ENCODE measurements around the gene SPACA6.
"Not testable (repeated sequence)": the region's sequence is repeated elsewhere in the genome, so short reads cannot be mapped to it uniquely, and the experiment has no call there.

Gene SPACA6

DNA sequence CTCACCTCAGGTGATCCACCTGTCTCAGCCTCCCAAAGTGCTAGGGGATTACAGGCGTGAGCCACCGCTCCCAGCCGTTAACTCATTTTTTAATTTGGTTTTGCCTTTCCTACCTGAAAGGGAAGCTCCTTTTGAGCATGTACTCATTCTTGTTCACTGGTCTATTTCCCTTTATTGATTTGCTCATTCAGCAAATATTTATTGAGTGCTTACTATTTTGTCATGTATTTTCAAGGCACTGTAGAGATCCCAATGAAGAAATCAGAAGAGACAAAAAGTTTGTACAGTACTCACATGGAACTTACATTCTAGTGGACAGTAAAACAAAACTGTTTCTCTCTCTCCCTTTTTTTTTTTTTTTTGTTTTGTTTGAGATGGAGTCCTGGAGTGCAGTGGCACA is 13.8 kb downstream of the SPACA6 start:
- no peak for DNase-seq

GRCh38 chr19:51708811-51709210 is 15.7 kb downstream of the SPACA6 start:
- no peak for DNase-seq

- no peak for DNase-seq
These were observed 16.4 kb downstream of the SPACA6 start for GRCh38 chr19:51709575-51709974.

GRCh38 chr19:51710163-51710562 is 17.0 kb downstream of the SPACA6 start:
- DNase-seq, result no peak

DNA sequence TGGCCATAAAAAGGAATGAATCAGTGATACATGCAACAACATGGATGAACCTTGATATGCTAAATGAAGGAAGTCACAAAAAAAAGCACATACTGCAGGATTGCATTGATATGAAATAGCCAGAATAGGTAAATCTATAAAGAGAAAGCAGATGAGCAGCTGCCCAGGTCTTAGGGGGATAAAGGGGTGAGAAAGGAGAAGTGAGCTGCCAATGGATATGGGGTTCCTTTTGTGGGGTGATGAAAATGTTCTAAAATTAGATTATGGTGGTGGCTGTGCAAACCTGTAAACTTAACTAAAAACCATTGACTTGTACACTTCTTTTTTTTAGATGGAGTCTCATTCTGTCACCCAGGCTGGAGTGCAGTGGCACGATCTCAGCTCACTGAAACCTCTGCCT is 18.6 kb downstream of the SPACA6 start:
- DNase-seq, result no peak

DNA sequence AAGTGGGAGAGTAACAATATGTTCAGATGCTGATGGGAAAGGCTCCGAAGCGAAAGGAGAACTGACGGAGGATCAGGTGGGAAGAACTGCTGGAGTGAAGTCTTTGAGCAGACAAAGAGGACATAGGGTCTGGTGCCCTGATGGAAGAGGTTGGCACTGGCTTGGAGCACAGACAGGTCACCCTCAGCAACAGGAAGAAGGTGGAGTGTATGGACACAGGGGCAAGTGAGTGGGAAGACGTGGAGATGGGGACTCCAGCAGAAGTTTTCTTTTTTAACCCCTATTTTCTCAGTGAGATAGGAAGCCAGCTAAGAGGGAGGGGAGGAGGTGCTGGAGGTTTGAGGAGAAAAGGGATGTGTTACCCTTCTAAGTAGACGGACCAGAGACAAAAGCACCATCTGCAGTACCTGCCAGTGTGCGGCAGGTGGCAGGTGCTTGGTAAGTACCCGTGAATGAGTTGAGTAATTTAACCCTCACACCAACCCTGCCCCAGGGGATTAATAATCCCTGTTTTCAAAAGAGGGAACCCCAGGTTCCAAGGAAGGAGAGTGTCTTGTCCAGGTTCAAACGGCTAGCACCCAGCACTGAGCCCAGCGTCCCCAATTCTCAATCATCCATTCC is 19.4 kb downstream of the SPACA6 start:
- DNase-seq, result no peak

DNA sequence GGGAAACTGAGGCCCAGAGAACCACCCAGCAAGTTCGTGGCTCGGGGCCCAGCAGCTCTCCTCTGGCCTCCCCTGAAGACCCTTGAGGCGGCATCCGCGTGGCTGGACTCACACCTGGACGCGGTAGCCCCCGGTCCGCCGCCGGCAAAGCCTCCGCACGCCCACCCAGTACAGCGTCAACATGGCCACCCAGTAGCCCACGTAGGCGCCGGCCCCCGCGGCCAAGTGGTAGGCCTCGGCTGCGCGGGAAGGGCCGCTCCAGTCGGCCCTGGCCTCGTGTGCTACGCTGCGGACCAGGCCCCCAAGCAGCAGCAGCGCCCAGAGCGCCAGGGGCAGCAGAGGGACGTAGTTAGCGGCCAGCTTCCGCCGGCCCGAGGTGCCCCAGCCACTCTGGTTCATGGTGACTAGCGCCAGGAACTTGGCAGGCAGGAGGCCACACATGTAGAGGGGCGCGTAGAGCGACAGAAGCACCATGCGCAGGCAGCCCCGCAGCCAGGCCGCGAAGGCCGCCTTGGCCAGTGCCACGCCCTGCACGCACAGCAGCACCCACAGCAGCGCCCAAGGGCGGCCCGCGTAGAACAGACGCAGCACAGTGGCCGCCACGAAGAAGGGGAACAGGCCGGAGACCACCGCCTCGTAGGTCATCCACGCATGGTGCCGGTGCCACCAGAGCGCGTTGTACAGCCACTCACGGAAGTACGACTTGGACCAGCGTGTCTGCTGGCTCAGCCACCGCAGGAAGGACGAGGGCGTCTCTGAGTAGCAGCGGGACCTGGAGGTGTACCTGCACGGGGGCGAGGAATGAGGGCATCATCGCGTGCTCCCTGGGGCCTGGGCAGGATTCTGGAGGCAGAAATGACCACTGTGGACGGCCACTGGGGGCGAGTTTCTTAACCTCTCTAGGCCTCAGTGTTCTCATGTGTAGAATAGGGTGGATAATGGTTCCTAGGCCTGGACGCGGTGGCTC is 20.5 kb downstream of the SPACA6 start:
- DNase-seq, result no peak

DNA sequence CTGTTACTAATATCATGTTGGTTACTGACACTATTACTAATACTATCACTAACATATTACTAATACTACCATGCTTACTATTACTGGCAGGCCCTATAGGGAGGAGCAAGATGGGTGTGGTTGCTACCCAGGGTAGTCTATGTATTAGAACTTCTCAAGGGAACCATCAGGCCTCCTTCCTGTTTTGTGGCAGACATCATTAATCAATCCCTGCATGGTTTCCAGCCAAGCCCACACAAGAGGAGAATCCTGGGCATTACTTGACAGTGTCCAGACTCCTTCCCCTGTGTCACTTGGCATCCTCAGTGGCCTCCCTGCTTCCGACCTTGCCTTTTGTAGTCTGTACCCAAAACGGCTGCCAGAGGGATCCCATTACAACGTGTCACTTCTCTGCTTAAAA is 21.7 kb downstream of the SPACA6 start:
- no peak for DNase-seq

DNA sequence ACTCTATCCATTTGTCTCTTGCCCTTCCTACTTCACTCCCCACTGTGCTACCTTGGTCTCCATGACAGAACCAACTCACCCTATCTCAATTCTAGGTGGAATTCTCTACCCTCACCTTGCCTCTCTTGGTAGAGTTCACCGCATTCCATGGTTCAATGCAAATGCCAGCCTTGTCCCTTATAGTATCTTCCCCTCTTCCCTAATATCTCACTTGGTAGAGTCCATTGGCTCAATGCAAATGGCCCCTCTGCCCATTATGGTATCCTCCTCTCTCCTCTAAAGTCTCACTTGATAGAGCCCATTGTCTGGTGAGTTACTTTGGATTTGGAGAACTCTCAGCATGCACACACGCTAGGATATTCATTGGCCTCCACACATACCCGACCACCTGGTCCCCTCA is 22.7 kb downstream of the SPACA6 start:
- DNase-seq, result no peak

- no peak for DNase-seq
These were observed 23.8 kb downstream of the SPACA6 start for GRCh38 chr19:51716925-51717324.

DNA sequence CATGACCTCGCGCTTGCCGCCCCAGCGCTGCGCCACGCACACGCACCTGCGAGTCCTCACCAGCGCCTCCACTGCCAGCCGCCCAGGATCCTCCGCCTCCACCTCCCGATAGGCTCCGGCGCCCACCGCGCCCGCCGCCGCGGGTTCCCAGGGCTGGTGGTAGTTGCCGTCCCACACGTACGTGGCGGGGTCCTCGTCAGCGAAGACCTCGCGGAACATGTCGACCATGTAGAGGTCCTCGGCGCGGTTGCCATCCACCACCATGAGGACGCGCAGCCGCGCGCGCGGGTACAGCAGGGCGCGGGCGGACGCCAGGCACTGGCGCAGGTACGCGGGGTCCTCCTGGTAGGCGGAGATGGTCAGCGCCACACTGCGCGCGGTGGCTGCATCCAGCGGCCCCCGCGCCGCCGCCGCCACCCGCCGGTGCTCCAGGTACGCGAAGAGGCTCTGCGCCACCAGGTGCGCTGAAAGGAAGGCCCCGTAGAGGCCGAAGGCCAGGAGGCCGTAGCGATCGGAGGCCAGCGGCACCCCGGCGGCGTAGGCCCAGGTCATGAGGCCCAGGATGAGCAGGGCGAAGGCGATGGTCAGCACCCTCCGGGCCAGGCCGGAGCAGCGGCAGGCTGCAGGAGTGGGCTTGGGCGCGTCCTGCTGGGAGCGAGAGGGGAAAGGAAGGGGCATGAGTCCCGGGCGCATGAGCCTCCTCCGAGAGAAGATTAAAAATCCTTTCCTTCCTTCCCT is 26.3 kb downstream of the SPACA6 start:
- no peak for DNase-seq

DNA sequence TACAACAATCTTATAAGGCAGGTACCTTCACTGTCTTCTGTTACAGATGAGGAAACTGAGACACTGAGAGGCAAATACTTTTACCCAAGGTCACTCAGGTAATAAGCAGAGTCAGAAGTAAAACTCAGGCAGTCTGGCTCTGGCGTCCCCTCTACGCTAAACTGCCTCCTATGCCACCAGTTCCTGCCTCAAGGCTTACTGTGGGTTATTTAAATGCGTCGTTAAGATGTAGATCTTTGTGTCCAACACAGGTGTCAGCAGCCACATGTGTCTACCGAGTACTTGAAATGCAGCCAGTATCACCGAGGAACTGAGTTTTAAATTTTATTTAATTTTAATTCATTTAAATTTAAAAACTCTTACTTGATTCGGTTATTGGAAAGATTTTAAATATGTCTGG is 28.8 kb downstream of the SPACA6 start:
- DNase-seq, result no peak

GRCh38 chr19:51722492-51722891 is 29.4 kb downstream of the SPACA6 start:
- DNase-seq, result no peak

DNA sequence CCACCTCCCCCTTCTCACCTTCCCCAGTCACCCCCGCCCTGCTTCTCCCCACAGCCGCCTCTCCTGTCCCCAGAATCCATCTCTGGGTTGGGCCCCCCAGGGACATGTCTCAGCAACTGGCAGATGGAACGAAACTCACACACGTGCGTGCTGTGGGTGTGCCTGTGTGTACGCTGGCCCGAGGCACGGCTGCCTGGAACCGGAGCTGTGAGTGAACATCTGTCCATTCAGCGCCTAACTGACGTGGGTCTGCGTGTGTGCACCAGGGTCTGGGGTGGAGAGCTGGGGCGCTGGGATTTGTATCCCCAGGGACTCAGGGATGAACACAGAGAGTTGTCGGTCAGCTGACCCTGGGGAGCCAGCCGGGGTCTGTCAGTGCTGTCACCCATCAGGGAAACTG is 31.4 kb downstream of the SPACA6 start:
- no peak for DNase-seq

GRCh38 chr19:51726049-51726448 is 32.9 kb downstream of the SPACA6 start:
- DNase-seq, result no peak

DNA sequence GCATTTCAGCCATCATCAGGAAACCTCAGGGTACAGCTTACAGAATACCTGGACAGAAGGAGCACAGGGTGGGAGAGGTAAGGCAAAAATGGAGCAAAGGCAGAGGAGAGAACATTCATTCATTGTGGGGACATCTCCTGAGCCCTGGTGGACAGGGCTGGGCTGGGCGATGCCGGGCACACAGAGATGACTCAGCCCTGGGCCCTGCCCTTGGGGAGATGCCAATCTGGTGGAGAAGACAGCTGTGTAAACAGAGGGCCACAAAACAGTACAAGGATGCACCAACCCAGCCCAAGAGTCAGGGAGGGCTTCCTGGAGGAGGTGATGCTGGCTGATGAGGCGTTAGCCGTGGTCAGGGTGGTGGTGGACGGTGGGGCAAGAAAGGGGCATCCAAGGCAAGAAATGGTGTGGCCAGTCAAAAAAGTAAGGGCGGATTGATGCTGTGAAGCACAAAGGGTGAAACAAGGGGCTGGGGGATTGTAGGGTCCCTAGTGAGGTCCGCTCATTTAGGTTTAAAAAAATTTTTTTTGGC is 34.3 kb downstream of the SPACA6 start:
- no peak for DNase-seq

GRCh38 chr19:51729781-51730180 is 36.7 kb downstream of the SPACA6 start:
- no peak for DNase-seq

DNA sequence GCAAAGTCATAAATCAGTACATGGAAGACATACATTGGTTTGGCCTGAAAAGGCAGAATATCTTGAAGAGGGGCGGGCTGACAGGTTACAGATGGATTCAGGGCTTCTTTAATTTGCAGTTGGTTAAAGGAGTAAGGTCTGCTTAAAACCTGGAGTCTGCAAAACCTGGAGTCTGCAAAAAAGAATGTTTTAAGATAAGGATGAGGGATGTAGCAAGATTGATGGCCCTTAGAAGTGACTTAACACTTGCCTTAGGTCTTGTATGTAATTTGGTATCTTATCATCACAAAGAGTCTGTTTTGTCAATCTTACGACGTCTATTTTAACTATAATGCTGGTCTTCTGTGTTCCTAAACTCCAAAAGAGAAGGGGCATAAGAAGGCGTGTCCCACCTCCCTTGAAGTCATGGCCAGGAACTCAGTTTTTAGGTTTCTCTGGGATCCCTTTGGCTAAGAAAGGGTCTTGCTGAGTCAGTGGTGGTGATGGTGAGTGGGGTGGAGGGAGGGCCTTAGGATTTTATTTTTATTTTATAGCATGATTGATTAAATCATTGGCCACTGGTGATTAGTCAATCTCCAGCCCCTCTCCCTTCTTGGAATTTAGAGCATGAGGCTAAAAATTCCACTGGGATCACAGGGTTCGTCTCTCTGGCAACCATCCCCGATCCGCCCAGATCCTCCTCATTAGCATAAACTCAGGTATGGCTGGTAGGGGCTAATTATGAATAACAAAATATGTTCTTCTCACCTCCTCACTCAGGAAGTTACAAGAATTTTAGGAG is 40.8 kb downstream of the SPACA6 start:
- no peak for DNase-seq

DNA sequence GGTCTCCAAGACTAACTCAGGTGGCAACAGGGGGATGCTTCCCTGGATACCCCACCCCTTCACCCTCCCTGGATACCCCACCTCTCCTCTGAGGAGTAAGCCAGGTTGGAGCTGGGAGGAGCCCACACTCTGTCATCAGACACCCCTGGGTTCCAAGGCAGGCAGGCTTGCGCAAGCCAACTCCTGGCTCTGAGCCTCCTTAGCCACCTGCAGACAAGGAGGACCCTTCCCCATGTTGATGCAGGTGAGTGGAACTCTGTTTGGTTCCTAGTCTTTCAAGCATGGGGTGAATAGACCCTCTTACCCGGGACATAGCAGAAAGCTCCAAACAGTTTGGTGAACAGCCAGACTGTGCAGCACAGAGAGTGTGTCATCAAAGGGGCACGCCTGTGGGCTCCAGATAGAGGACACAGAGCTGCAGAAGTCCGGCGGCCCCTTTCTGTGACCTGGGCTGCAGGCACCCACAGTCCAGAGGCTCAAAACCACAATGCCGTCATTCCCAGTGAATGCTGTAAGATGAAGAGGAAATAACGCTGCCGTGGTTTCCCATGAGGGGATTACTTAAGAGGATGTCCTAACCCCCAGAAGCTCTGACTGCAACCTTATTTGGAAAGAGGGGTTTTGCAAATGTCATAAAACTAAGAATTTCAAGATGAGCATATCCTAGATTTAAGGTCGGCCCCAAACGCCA is 42.8 kb downstream of the SPACA6 start:
- DNase-seq, result no peak

DNA sequence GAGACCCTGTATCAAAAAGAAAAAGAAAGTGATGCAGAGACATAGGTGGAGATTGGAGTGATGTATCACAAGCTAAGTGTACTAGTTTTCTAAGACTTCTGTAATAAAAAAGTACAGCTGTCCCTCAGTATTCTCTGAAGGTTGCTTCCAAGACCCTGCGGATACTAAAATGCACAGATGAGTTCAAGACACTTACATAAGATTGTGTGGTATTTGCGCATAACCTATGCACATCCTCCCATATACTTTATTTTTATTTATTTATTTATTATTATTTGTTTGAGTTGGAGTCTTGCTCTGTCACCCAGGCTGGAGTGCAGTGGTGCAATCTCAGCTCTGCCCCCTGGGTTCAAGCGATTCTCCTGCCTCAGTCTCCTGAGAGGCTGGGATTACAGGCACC is 44.3 kb downstream of the SPACA6 start:
- no peak for DNase-seq

DNA sequence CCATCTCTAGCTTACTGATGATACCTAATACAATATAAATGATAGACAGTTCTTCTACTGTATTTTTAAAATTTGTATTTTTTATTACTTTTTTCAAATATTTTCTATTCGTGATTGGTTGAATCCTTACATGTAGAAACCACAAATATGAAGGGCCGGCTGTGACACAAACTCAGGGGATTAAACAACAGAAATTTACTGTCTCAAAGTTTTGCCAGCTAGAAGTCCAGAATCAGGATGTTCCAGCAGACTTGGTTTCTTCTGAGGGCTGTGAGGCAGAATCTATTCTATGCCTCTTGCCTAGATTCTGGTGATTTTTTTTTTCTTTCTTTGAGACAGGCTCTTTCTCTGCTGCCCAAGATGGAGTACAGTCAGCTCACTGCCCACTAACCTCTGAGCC is 44.8 kb downstream of the SPACA6 start:
- no peak for DNase-seq

DNA sequence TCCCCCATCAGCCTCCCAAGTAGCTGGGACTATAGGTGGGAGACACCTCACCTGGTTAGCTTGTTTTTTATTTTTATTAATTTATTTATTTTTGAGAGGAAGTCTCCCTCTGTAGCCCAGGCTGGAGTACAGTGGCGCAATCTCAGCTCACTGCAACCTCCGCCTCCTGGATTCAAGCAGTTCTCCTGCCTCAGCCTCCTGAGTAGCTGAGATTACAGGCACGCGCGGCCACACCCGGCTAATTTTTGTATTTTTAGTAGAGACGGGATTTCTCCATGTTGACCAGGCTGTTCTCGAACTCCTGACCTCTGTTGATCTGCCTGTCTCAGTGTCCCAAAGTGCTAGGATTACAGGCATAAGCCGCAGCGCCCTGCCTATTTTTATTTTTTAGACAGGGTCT is 45.4 kb downstream of the SPACA6 start:
- DNase-seq, result not testable (repeated sequence)
